Measurements from ENCODE around the gene DYNC2LI1.

- TF ChIP-seq CTCF (IDR thresholded peaks at IDR 0.05; ENCODE audit: insufficient read depth, low read length, poor library complexity, severe bottlenecking) (no peak), EZH2phosphoT487 (conservative IDR thresholded peaks at IDR 0.05; ENCODE audit: low read length) (no peak)
Observed at GRCh38 chr2:43731211-43731610, 42.6 kb upstream of the DYNC2LI1 start.

Data from SU-DHL-6 (cell line).